ENCODE results near the gene CHPF. TPM values are rescaled to one million over a fixed set of nuclear protein-coding genes. Genes with fewer than 3 reads are reported as not detected.

The CHPF gene
- total RNA-seq, 4 donors from 2014 or later: 44.4 to 67.8 (median 58.4) TPM

DNA sequence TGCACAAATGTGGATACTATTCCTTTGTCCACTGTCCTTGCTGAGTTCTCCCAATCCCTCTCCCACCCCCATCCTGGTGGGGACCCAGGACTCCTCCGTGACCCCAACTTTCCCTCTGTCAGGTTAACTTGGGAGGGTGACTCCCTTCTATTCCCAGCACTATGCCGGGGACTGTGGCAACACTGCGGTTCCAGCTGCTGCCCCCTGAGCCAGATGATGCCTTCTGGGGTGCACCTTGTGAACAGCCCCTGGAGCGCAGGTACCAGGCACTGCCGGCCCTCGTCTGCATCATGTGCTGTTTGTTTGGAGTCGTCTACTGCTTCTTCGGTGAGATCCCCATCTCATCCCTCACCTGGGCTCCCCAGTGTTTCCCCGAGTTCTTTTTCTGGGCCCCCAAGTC, 958 bp upstream of the CHPF start:
- Histone ChIP-seq H3K9me3 (no peaks in the 10 kb centered on the region), H3K4me1 (peaks cover 26 to 46% (median 39%) of the 10 kb centered on the region in 4 donors), H3K4me3 (peak overlapping the region; percentile 67 to 83 (median 77)), H3K27me3 (no peaks in the 10 kb centered on the region), H3K36me3 (peaks cover 9 to 38% (median 26%) of the 10 kb centered on the region in 4 donors), H3K27ac (replicated peaks in 1 of 4) (peak overlapping the region; percentile 93 to 95 (median 94))
- no peak for DNase-seq (ENCODE audit: extremely low spot score)
- WGBS: 47% methylated on average over 9 of the region's 9 CpGs
- TF ChIP-seq POLR2A (IDR thresholded peaks at IDR 0.05; ENCODE audit: low read depth): no peak
- no peak for TF ChIP-seq EP300 (IDR thresholded peaks at IDR 0.05)
- TF ChIP-seq CTCF (IDR thresholded peaks at IDR 0.05): no peak
- TF ChIP-seq POLR2AphosphoS5 (IDR thresholded peaks at IDR 0.05): no peak
- intact Hi-C loops (cut with DNase I): loop anchor here (5.0 kb wide), 2 partner anchors 53 to 143 kb away; partner anchors contain the start of gene STK11IP

DNA sequence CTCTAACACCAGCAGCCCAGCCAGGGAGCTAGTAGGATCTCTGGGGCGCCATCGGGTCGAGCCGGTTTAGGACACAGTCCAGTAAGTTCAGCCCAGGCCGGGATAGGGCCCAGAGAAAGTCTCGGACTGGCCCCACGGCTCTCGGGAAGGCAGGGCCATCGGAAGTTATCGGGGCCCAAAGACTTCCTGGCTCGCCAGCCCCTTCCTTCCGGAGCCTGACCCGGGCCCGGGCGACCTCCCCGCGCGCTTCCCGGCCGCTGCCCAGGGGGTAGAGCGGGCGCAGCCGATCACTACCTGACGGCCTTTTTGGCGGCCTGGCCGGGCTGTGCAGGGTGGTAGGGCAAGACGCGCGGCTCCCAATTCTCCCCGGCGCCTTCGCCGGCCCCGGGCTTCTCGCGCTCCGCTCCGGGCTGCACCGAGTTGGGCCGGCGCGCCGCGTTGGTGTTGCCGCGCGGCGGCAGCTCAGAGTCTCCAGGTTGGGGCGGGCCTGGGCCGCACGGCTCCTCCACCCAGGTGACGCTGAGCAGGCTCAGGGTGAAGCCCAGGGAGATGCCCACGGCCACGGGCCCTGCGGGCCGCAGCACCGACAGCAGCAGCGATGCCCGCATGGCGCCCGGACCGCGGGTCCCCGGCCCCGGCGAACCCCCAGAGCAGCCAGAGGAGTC, 546 bp downstream of the CHPF start:
- no peak for DNase-seq (ENCODE audit: extremely low spot score)
- no peaks in the 10 kb centered on the region for H3K9me3 ChIP-seq
- peaks cover 0 to 4% (median 0%) of the 10 kb centered on the region in 4 donors for H3K27me3 ChIP-seq
- H3K27ac ChIP-seq (replicated peaks in 1 of 4): peak overlapping the region; percentile 93 to 95 (median 94)
- TF ChIP-seq POLR2AphosphoS5 (IDR thresholded peaks at IDR 0.05) (no peak), EP300 (IDR thresholded peaks at IDR 0.05) (no peak), POLR2A (IDR thresholded peaks at IDR 0.05; ENCODE audit: low read depth) (no peak), CTCF (IDR thresholded peaks at IDR 0.05) (no peak)
- peaks cover 13 to 43% (median 32%) of the 10 kb centered on the region in 4 donors for H3K36me3 ChIP-seq
- peak overlapping the region; percentile 67 to 83 (median 77) for H3K4me3 ChIP-seq
- intact Hi-C loops (cut with DNase I): loop anchor here (2.0 to 5.0 kb wide), 3 partner anchors 54 to 144 kb away; partner anchors contain the start of gene STK11IP
- H3K4me1 ChIP-seq: peaks cover 32 to 53% (median 48%) of the 10 kb centered on the region in 4 donors
- WGBS: 2% methylated on average over 20 of the region's 66 CpGs

DNA sequence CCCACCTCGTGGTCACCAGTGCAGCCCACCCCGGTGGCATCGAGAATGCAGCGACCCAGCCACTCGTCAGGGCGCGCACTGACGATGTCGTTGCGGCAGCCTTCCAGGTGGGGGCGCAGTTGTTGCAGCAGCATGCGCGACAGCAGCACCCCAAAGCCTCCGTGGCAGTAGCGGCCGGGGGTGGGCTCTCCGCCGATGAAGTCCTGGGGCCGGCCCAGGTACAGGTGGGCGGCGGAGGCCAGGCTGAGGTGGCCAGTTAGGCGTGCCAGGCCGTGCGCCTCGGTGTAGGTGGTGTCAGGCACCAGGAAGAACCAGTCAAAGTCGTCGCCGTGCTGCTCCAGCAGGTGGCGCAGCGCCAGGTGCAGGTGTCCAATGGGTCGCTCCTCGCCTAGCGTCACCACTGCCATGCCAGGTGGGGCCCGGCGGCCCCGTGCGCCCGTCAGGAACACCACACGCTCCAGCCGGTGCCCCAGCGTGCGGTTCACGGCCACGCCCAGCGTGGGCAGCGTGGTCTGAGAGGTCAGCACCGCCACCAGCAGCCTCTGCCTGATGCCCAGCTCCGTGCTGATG, 1.9 kb downstream of the CHPF start:
- H3K4me1 ChIP-seq: peaks cover 36 to 63% (median 52%) of the 10 kb centered on the region in 4 donors
- H3K27ac ChIP-seq (replicated peaks in 1 of 4): peak overlapping the region; percentile 93 to 95 (median 94)
- WGBS: 9% methylated on average over 22 of the region's 48 CpGs
- DNase-seq (ENCODE audit: extremely low spot score): no peak
- intact Hi-C loops (cut with DNase I): loop anchor here (2.0 to 5.0 kb wide), 3 partner anchors 56 to 146 kb away; partner anchors contain the start of gene STK11IP
- peak in 1 of 2 donors; percentile 50 for TF ChIP-seq POLR2AphosphoS5 (IDR thresholded peaks at IDR 0.05)
- peak; percentile 85 to 92 (median 91) for TF ChIP-seq CTCF (IDR thresholded peaks at IDR 0.05)
- TF ChIP-seq POLR2A (IDR thresholded peaks at IDR 0.05; ENCODE audit: low read depth): no peak
- peaks cover 0 to 4% (median 0%) of the 10 kb centered on the region in 4 donors for H3K27me3 ChIP-seq
- H3K9me3 ChIP-seq: no peaks in the 10 kb centered on the region
- H3K36me3 ChIP-seq: peaks cover 13 to 34% (median 27%) of the 10 kb centered on the region in 4 donors
- H3K4me3 ChIP-seq: peak overlapping the region; percentile 26 to 50 (median 38)

- Histone ChIP-seq H3K4me1 (peaks cover 36 to 61% (median 52%) of the 10 kb centered on the region in 4 donors), H3K36me3 (peaks cover 13 to 34% (median 27%) of the 10 kb centered on the region in 4 donors), H3K9me3 (no peaks in the 10 kb centered on the region), H3K27me3 (peaks cover 0 to 4% (median 0%) of the 10 kb centered on the region in 4 donors), H3K27ac (replicated peaks in 1 of 4) (no peak overlapping the region), H3K4me3 (no peak overlapping the region)
- WGBS: 92% methylated on average over 10 of the region's 12 CpGs
- intact Hi-C loops (cut with DNase I): loop anchor here (5.0 kb wide), 2 partner anchors 56 to 146 kb away; partner anchors contain the start of gene STK11IP
- DNase-seq (ENCODE audit: extremely low spot score): no peak
- TF ChIP-seq EP300 (IDR thresholded peaks at IDR 0.05) (no peak), CTCF (IDR thresholded peaks at IDR 0.05) (no peak), POLR2A (IDR thresholded peaks at IDR 0.05; ENCODE audit: low read depth) (no peak), POLR2AphosphoS5 (IDR thresholded peaks at IDR 0.05) (no peak)
These were observed 2.7 kb downstream of the CHPF start for GRCh38 chr2:219540784-219541504.
